ENCODE results near the gene ANKZF1. TPM values are rescaled to one million over a fixed set of nuclear protein-coding genes. Genes with fewer than 3 reads are reported as not detected.
"Not testable (repeated sequence)": the region's sequence is repeated elsewhere in the genome, so short reads cannot be mapped to it uniquely, and the experiment has no call there.

The ANKZF1 gene
- total RNA-seq, 3 donors from 2014 or later (not counting 1 experiment from before 2014, with no cell fraction given): 100 to 148 (median 117) TPM

- H3K27me3 Mint-ChIP-seq (ENCODE audit: low read depth in 2 of 2): peaks cover 0 to 7% of the 10 kb centered on the region in 2 donors
- no peaks in the 10 kb centered on the region for H3K36me3 Mint-ChIP-seq
- no peaks in the 10 kb centered on the region for H3K9me3 ChIP-seq (ENCODE audit: control insufficient read depth, insufficient read depth, low read length)
- H3K4me3 Mint-ChIP-seq: no peak overlapping the region
- no peaks in the 10 kb centered on the region for H3K36me3 ChIP-seq (ENCODE audit: control insufficient read depth, insufficient read depth, low read length)
- DNase-seq (peak in 1 of 2 donors; percentile 1), ATAC-seq (no peak)
- intact Hi-C loops (cut with micrococcal nuclease): no loop called here
- TF ChIP-seq CTCF (IDR thresholded peaks at IDR 0.05): no peak
- no peaks in the 10 kb centered on the region for H3K27me3 ChIP-seq (ENCODE audit: control insufficient read depth, insufficient read depth, low read length)
- peak overlapping the region; percentile 18 for H3K27ac ChIP-seq (ENCODE audit: low read length)
- WGBS (ENCODE audit: insufficient coverage): 95% methylated on average over 11 of the region's 12 CpGs
- no peaks in the 10 kb centered on the region for H3K9me3 Mint-ChIP-seq
- H3K4me1 Mint-ChIP-seq: peaks cover 5 to 15% of the 10 kb centered on the region in 2 donors
- no peak overlapping the region for H3K4me3 ChIP-seq (ENCODE audit: low read length)
- peaks cover 11% of the 10 kb centered on the region for H3K4me1 ChIP-seq (ENCODE audit: control insufficient read depth, insufficient read depth, low read length)
- H3K27ac Mint-ChIP-seq: peak overlapping the region in 1 of 2 donors; percentile 86
Measured at GRCh38 chr2:219199470-219200211, 30.0 kb upstream of the ANKZF1 start.

- H3K36me3 Mint-ChIP-seq; H3K9me3 ChIP-seq (ENCODE audit: control insufficient read depth, insufficient read depth, low read length); H3K27me3 ChIP-seq (ENCODE audit: control insufficient read depth, insufficient read depth, low read length); ATAC-seq; H3K36me3 ChIP-seq (ENCODE audit: control insufficient read depth, insufficient read depth, low read length); intact Hi-C loops (cut with micrococcal nuclease); H3K27me3 Mint-ChIP-seq (ENCODE audit: low read depth in 2 of 2); H3K9me3 Mint-ChIP-seq: not testable (repeated sequence)
- H3K4me3 Mint-ChIP-seq: peak overlapping the region; percentile 84
- Histone ChIP-seq H3K27ac (ENCODE audit: low read length) (peak overlapping the region; percentile 63), H3K4me3 (ENCODE audit: low read length) (peak overlapping the region; percentile 18), H3K4me1 (ENCODE audit: control insufficient read depth, insufficient read depth, low read length) (peaks cover 12% of the 10 kb centered on the region)
- WGBS (ENCODE audit: insufficient coverage): 58% methylated on average over 23 of the region's 26 CpGs
- peaks cover 5 to 15% of the 10 kb centered on the region in 2 donors for H3K4me1 Mint-ChIP-seq
- peak overlapping the region; percentile 85 to 86 for H3K27ac Mint-ChIP-seq
- DNase-seq: peak; percentile 28 to 63
Measured at GRCh38 chr2:219200502-219201326, 28.9 kb upstream of the ANKZF1 start.

- H3K27me3 ChIP-seq (ENCODE audit: control insufficient read depth, insufficient read depth, low read length); H3K9me3 ChIP-seq (ENCODE audit: control insufficient read depth, insufficient read depth, low read length); H3K4me3 ChIP-seq (ENCODE audit: low read length); H3K27me3 Mint-ChIP-seq (ENCODE audit: low read depth in 2 of 2); H3K27ac Mint-ChIP-seq; H3K9me3 Mint-ChIP-seq; H3K36me3 ChIP-seq (ENCODE audit: control insufficient read depth, insufficient read depth, low read length); H3K4me3 Mint-ChIP-seq; H3K27ac ChIP-seq (ENCODE audit: low read length); intact Hi-C loops (cut with micrococcal nuclease); H3K36me3 Mint-ChIP-seq; ATAC-seq: not testable (repeated sequence)
- H3K4me1 ChIP-seq (ENCODE audit: control insufficient read depth, insufficient read depth, low read length): peaks cover 18% of the 10 kb centered on the region
- peaks cover 10 to 20% of the 10 kb centered on the region in 2 donors for H3K4me1 Mint-ChIP-seq
- WGBS (ENCODE audit: insufficient coverage): 93% methylated on average over 21 of the region's 21 CpGs
- peak in 1 of 2 donors; percentile 0 for DNase-seq
Measured at GRCh38 chr2:219201331-219201730, 28.3 kb upstream of the ANKZF1 start.

GRCh38 chr2:219204425-219205164, 25.0 kb upstream of the ANKZF1 start:
- no peak overlapping the region for H3K4me3 Mint-ChIP-seq
- H3K4me3 ChIP-seq (ENCODE audit: low read length): no peak overlapping the region
- H3K36me3 ChIP-seq (ENCODE audit: control insufficient read depth, insufficient read depth, low read length): peaks cover 17% of the 10 kb centered on the region
- H3K36me3 Mint-ChIP-seq: no peaks in the 10 kb centered on the region
- DNase-seq: peak in 1 of 2 donors; percentile 1
- H3K9me3 Mint-ChIP-seq: no peaks in the 10 kb centered on the region
- peak overlapping the region in 1 of 2 donors; percentile 92 for H3K27ac Mint-ChIP-seq
- H3K27ac ChIP-seq (ENCODE audit: low read length): no peak overlapping the region
- TF ChIP-seq CTCF (IDR thresholded peaks at IDR 0.05): no peak
- intact Hi-C loops (cut with micrococcal nuclease): no loop called here
- peaks cover 0 to under 1% of the 10 kb centered on the region in 2 donors for H3K27me3 Mint-ChIP-seq (ENCODE audit: low read depth in 2 of 2)
- H3K4me1 ChIP-seq (ENCODE audit: control insufficient read depth, insufficient read depth, low read length): peaks cover 41% of the 10 kb centered on the region
- no peaks in the 10 kb centered on the region for H3K9me3 ChIP-seq (ENCODE audit: control insufficient read depth, insufficient read depth, low read length)
- H3K4me1 Mint-ChIP-seq: peaks cover 20 to 28% of the 10 kb centered on the region in 2 donors
- 97% methylated on average over 7 of the region's 7 CpGs for WGBS (ENCODE audit: insufficient coverage)
- no peaks in the 10 kb centered on the region for H3K27me3 ChIP-seq (ENCODE audit: control insufficient read depth, insufficient read depth, low read length)
- no peak for ATAC-seq
